Small intestine (tissue), 7 donors: ENCODE results near the gene PIKFYVE. TPM values are rescaled to one million over a fixed set of nuclear protein-coding genes. Genes with fewer than 3 reads are reported as not detected.
A peak's percentile ranks its signal among the peaks of the same experiment; 100 is the strongest.
"Not testable (repeated sequence)": the region's sequence is repeated elsewhere in the genome, so short reads cannot be mapped to it uniquely, and the experiment has no call there.

Experiments used
- DNase-seq, 2 donors: peaks; one replicate each; pipeline versions ENCODE4 v3.0.0 to v3.0.0-alpha.2; 2013
- FAIRE-seq: peaks from 2 replicates; lab custom pipeline; 2012; peaks lifted over from hg19 to GRCh38; lab: Jason Lieb, UNC
- H3K27ac ChIP-seq, 3 donors: one replicate each; pipeline ENCODE4 v1.5.1; 2013; ENCODE audit warnings: low read length in 2 of 3, mild to moderate bottlenecking in 2 of 3, control low read depth in 1 of 3, inconsistent platforms in 1 of 3, low read depth in 1 of 3, moderate library complexity in 1 of 3
- H3K27me3 ChIP-seq, 3 donors: one replicate each; pipeline ENCODE4 v1.6.1; 2013; ENCODE audit warnings: low read length in 3 of 3, inconsistent platforms in 1 of 3; ENCODE audit not compliant: control insufficient read depth in 3 of 3, insufficient read depth in 3 of 3
- H3K36me3 ChIP-seq, 3 donors: one replicate each; pipeline ENCODE4 v1.6.1; 2013; ENCODE audit warnings: low read length in 3 of 3, inconsistent platforms in 1 of 3, low read depth in 1 of 3, mild to moderate bottlenecking in 1 of 3, moderate library complexity in 1 of 3; ENCODE audit not compliant: control insufficient read depth in 3 of 3, insufficient read depth in 2 of 3
- H3K4me1 ChIP-seq, 3 donors: one replicate each; pipeline ENCODE4 v1.6.1; 2013; ENCODE audit warnings: low read length in 2 of 3, inconsistent platforms in 1 of 3, low read depth in 1 of 3, mild to moderate bottlenecking in 1 of 3, moderate library complexity in 1 of 3; ENCODE audit not compliant: control insufficient read depth in 3 of 3, insufficient read depth in 2 of 3
- H3K4me3 ChIP-seq, 3 donors: one replicate each; pipeline ENCODE4 v1.5.1; 2013; ENCODE audit warnings: low read length in 3 of 3, control low read depth in 1 of 3, inconsistent platforms in 1 of 3, low read depth in 1 of 3, mild to moderate bottlenecking in 1 of 3, moderate library complexity in 1 of 3
- H3K9me3 ChIP-seq, 2 donors: one replicate each; pipeline ENCODE4 v1.6.1; 2013; ENCODE audit warnings: low read depth in 1 of 2, low read length in 1 of 2; ENCODE audit not compliant: control insufficient read depth in 2 of 2, insufficient read depth in 1 of 2
- WGBS, 3 donors: extraction: QIAGEN DNeasy Blood & Tissue Kit; methylation state at CpG; one replicate each; pipeline ENCODE4 v1.1.7; 2013; 5-methylcytosine and 5-hydroxymethylcytosine counted together
- polyA plus RNA-seq, 4 donors: library from polyadenylated mRNA; stranded (reverse) in 3 of 4; unstranded in 1 of 4; fragments of 200-250 nt in 3 of 4; fragments of 120-200 nt in 1 of 4; gene quantifications; one replicate each; pipeline versions ENCODE4 v1.2.1 to v1.2.3, GENCODE V29; 2013
- donor health status: healthy with polysubstance abuse.
- donor health status: control.
- donor health status: control.
- donor health status: Bipolar disorder and iron deficiency.
- donor health status: healthy.

PIKFYVE gene
- polyA plus RNA-seq, 4 donors = 5.1 to 17.3 (median 7.1) TPM

DNA sequence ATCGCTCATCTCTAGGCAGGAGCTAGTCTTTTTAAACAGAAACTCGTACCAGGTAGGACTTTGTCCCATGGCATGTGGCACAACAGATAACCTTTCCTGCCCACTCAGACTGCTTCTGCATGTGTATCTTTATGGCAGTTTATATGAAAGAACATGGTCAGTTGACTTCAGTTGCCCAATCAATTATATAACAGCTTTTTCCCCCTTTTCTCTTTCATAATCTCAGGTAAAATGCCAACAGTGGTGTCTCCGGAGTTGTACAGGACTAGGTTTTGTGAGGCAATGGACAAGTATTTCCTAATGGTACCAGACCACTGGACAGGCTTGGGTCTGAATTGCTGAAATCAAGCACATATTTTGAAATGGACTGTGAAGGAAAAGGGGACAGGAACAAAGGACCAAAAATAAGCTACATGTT, 88.9 kb downstream of the PIKFYVE start:
- no peak for FAIRE-seq
- peaks cover 0 to 2% (median 0%) of the 10 kb centered on the region in 3 donors for H3K4me1 ChIP-seq
- 44 to 74% (median 66%) methylated on average over 3 of the region's 3 CpGs for WGBS, 3 donors
- peaks cover 0 to 10% of the 10 kb centered on the region in 2 donors for H3K9me3 ChIP-seq
- no peaks in the 10 kb centered on the region for H3K27me3 ChIP-seq
- H3K27ac ChIP-seq = peak overlapping the region in 2 of 3 donors; percentile 4 to 60
- peaks cover 6 to 17% (median 7%) of the 10 kb centered on the region in 3 donors for H3K36me3 ChIP-seq
- peak; percentile 73 to 82 for DNase-seq
- H3K4me3 ChIP-seq = no peak overlapping the region

DNA sequence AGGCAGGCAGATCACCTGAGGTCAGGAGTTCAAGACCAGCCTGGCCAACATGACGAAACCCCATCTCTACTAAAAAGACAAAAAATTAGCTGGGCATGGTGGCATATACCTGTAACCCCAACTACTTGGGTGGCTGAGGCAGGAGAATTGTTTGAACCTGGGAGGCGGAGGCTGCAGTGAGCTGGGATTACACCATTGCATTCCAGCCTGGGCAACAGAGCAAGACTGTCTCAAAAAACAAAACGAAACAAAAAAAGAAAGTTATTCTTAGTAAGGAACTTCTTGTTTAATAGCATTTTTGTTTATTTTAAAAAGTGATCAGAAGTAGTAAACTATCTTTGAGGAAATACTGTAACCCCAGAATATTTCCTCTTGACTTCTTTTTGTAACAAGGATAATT, 90.4 kb downstream of the PIKFYVE start:
- FAIRE-seq = not testable (repeated sequence)

DNA sequence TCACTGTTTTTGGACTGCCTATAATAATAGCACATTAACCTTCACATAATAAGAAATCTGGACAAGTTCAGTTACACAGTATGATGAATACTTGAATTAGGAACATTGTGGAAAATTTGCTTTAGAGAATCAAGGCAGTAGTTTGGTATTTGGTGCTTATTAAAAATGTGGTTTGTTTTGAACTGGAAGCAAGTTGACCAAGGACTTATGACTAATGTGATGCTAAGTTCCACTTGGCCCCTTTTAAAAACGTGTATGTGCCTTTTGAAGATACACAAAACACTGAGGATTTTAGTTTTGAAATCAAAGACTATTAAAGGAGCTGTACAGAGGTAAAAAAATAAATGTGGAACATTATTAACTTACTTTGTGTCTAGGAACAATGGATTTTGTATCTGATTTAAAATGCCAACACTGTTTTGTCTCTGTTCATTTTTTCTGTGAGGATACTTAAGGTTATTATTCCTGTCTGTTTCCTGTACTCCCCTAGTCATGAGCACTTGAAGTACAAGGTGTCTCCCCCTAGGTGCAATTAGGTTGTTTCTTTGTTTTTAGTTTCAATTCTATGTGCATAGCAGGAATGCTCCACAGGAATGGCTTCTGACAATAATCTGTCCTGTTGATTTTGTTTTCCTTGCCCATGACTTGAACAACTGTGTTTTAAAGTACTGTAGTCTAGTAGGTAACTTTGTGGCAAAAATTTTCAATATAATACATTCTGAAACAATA, 91.0 kb downstream of the PIKFYVE start:
- WGBS, 3 donors = 20 to 38% (median 22%) methylated on average over 1 of the region's 1 CpG
- H3K4me3 ChIP-seq = no peak overlapping the region
- peaks cover 0 to 10% of the 10 kb centered on the region in 2 donors for H3K9me3 ChIP-seq
- H3K36me3 ChIP-seq = peaks cover 2 to 17% (median 3%) of the 10 kb centered on the region in 3 donors
- no peak for FAIRE-seq
- no peaks in the 10 kb centered on the region for H3K27me3 ChIP-seq
- no peak overlapping the region for H3K27ac ChIP-seq
- H3K4me1 ChIP-seq = peaks cover 0 to 2% (median 0%) of the 10 kb centered on the region in 3 donors
- DNase-seq = no peak

More for the DNA sequence above, 90.4 kb downstream of the PIKFYVE start:
- WGBS, 3 donors = 54 to 65% (median 59%) methylated on average over 3 of the region's 3 CpGs
- not testable (repeated sequence) for H3K27me3 ChIP-seq, H3K4me1 ChIP-seq, H3K27ac ChIP-seq, DNase-seq, H3K4me3 ChIP-seq
- Histone ChIP-seq H3K36me3 (peaks cover 5 to 21% (median 7%) of the 10 kb centered on the region in 3 donors), H3K9me3 (peaks cover 0 to 10% of the 10 kb centered on the region in 2 donors)

DNA sequence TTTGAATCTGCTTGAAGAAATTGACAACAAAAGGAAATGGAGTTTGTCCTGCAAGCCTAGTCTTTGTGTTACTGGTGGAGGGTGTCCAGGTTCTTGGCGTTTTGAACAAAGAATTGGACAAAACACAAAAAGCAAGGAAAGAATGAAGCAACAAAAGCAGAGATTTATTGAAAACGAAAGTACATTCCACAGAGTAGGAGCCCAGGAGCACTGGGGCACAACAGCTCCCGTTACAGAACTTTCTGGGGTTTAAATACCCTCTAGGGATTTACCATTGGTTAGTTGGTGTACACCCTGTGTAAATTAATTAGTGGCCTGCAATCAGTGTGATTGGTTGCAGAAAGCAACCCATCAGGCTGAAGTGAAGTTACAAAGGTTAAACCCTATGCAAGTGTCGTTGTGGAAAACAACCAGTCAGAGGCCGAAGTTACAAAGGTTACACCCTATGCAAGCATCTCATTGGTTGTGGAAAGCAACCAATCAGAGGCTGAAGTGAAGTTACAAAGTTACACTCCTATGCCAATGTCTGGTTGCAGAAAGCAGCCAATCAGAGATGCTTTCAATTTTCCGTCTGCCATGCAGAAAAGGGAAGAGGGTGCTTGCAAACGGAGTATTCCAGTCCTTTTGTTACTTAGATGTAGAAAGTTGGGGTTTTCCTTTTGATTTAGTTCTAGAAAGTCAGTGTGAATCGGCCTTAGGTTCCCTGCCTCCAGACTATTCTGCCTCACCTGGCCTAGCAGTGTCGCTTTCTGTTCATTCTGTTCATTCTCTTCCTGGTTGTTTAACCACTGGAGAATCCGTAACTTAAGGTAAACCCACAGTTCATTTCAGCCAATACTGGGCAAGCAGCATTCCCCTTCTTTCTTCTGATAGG, 92.9 kb downstream of the PIKFYVE start:
- no peak for FAIRE-seq
- Histone ChIP-seq H3K4me1 (peaks cover 0 to 2% (median 0%) of the 10 kb centered on the region in 3 donors), H3K36me3 (peaks cover 0 to 15% (median 2%) of the 10 kb centered on the region in 3 donors), H3K9me3 (peaks cover 0 to 10% of the 10 kb centered on the region in 2 donors), H3K27ac (no peak overlapping the region), H3K27me3 (no peaks in the 10 kb centered on the region), H3K4me3 (no peak overlapping the region)
- DNase-seq = no peak
- WGBS, 3 donors = 88 to 91% (median 89%) methylated on average over 10 of the region's 10 CpGs

DNA sequence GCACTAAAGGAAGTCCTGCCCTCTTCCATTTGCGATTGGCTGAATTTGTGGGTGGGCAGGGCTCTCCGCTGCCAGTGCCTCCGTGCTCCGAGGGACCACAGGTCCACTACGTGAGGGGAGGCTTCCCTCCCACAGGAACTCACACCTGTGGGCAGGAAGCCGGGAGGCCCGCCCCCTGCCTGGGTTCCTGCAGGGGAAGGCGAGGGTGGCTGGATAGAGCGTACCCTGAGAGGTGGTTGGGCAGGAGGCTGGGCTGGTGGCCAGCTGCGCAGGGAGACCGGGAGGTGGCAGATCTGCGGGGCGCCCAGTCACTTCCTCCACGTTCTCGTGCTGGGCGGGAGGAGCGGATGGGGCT, 93.6 kb downstream of the PIKFYVE start:
- DNase-seq = no peak
- Histone ChIP-seq H3K27me3 (no peaks in the 10 kb centered on the region), H3K27ac (no peak overlapping the region), H3K4me1 (peaks cover 0 to 2% (median 0%) of the 10 kb centered on the region in 3 donors), H3K4me3 (no peak overlapping the region), H3K36me3 (peaks cover 0 to 15% (median 2%) of the 10 kb centered on the region in 3 donors), H3K9me3 (peaks cover 0 to 10% of the 10 kb centered on the region in 2 donors)
- WGBS, 3 donors = 91 to 98% (median 92%) methylated on average over 17 of the region's 17 CpGs
- FAIRE-seq = no peak

DNA sequence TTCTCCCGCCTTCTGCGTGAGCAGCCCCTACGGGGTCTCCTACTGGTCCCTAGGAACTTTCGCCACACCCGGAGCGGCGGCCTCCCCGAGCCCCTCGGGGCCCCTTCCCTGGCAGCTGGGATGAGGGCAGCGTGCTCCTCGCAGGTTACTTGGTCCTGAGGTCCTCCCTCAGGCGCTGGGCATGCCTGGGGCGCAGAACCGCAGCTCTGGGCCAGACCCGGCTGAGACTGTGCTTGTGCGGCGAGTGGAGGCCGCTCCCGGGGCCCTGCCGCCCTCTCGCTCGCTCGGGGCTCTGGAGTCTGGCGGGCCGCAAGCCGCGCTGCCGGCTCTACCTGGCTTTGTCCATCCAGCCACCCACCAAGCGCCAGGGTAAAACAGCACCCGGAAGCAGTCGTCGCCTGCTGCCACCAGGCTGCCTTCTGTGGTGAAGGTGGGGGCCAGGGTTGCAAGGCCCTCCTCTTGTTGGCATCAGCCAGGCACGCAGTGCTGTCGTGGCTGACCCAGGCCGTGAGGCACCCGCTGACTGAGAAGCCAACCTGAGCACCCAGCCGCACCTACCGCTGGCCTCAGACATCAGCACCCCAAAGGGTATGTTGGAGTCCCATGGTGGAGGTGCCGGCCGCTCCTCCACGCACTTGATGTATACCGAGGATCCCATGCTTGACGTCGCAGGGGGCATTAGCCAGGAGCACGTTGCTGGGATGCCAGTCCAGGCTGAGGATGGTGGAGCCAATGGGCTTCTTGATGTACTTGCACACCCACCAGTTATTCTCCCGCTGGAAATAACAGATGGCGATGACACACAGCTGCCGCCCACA, 94.4 kb downstream of the PIKFYVE start:
- Histone ChIP-seq H3K4me3 (no peak overlapping the region), H3K36me3 (peaks cover 0 to 15% (median 0%) of the 10 kb centered on the region in 3 donors), H3K27me3 (no peaks in the 10 kb centered on the region), H3K9me3 (peaks cover 0 to 10% of the 10 kb centered on the region in 2 donors), H3K27ac (no peak overlapping the region), H3K4me1 (no peaks in the 10 kb centered on the region)
- no peak for DNase-seq
- WGBS, 3 donors = 94 to 97% (median 95%) methylated on average over 45 to 48 of the region's 48 CpGs
- no peak for FAIRE-seq

DNA sequence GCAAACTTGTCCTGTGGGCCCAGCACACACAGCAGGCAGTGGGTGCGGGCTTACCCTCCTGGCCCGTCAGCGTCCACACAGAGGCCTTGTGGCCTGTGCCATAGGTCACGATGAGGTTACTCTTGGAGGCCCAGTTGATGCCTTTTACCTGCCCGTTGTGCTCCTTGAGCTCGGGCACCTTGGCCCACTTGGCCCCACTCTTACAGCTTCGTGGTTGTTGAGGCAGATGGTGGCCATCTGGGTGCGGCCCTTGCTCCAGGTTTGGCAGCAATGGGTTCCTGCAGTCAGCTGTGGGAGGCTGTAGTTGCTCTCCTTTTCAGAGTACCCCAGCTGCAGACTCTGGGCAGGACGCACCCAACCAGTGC, 95.0 kb downstream of the PIKFYVE start:
- peaks cover 0 to 15% (median 0%) of the 10 kb centered on the region in 3 donors for H3K36me3 ChIP-seq
- no peak for FAIRE-seq

DNA sequence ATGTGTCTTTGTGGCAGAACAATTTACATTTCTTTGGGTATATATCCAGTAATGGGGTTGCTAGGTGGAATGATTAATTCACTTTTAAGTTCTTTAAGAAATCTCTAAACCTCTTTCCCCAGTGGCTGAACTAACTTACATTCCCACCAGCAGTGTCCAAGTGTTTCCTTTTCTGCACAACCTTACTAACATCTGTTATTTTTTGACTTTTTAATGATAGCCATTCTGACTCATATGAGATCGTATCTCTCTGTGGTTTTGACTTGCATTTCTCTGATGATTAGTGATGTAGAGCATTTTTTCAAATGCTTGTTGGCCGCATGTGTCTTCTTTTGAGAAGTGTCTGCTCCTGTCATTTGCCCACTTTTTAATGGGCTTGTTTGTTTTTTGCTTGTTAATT, 97.4 kb downstream of the PIKFYVE start:
- 58 to 77% (median 62%) methylated on average over 2 of the region's 2 CpGs for WGBS, 3 donors
- Histone ChIP-seq H3K27me3 (no peaks in the 10 kb centered on the region), H3K27ac (no peak overlapping the region), H3K36me3 (peaks cover 0 to 11% (median 0%) of the 10 kb centered on the region in 3 donors), H3K4me3 (no peak overlapping the region), H3K4me1 (no peaks in the 10 kb centered on the region), H3K9me3 (peaks cover 0 to 10% of the 10 kb centered on the region in 2 donors)
- FAIRE-seq (no peak), DNase-seq (no peak)

More for the DNA sequence above, 95.0 kb downstream of the PIKFYVE start:
- no peak overlapping the region for H3K27ac ChIP-seq
- no peak for DNase-seq
- no peaks in the 10 kb centered on the region for H3K27me3 ChIP-seq
- H3K9me3 ChIP-seq = peaks cover 0 to 10% of the 10 kb centered on the region in 2 donors
- H3K4me3 ChIP-seq = no peak overlapping the region
- WGBS, 3 donors = 95 to 97% (median 96%) methylated on average over 9 of the region's 9 CpGs
- no peaks in the 10 kb centered on the region for H3K4me1 ChIP-seq
